ENCODE measurements around the gene NOC4L.

DNA sequence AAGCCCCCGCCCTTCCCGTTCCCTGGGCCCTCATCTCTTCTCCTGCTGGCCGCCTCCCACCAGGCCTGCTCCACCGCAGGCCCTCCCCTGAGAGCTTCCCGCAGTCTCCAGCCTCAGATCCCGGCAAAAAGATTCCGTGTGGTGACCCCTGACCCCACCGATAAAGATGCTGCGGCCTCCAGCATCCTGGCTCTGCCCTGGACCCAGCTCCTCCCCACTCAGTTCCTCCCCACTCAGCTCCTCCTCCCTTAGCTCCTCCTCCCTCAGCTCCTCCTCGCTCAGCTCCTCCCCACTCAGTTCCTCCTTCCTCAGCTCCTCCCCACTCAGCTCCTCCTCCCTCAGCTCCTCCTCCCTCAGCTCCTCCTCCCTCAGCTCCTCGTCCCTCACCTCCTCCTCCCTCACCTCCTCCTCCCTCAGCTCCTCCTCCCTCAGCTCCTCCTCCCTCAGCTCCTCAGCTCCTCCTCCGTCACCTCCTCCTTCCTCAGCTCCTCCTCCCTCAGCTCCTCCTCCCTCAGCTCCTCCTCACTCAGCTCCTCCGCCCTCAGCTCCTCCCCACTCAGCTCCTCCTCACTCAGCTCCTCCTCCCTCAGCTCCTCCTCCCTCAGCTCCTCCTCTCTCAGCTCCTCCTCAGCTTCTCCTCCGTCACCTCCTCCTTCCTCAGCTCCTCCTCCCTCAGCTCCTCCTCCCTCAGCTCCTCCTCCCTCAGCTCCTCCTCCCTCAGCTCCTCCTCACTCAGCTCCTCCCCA is 17.0 kb downstream of the NOC4L start:
- TF ChIP-seq POLR2A (IDR thresholded peaks at IDR 0.05) (no peak), POLR2AphosphoS5 (IDR thresholded peaks at IDR 0.05) (no peak)
- TF ChIP-seq, protein P1, sequence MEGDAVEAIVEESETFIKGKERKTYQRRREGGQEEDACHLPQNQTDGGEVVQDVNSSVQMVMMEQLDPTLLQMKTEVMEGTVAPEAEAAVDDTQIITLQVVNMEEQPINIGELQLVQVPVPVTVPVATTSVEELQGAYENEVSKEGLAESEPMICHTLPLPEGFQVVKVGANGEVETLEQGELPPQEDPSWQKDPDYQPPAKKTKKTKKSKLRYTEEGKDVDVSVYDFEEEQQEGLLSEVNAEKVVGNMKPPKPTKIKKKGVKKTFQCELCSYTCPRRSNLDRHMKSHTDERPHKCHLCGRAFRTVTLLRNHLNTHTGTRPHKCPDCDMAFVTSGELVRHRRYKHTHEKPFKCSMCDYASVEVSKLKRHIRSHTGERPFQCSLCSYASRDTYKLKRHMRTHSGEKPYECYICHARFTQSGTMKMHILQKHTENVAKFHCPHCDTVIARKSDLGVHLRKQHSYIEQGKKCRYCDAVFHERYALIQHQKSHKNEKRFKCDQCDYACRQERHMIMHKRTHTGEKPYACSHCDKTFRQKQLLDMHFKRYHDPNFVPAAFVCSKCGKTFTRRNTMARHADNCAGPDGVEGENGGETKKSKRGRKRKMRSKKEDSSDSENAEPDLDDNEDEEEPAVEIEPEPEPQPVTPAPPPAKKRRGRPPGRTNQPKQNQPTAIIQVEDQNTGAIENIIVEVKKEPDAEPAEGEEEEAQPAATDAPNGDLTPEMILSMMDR (IDR thresholded peaks at IDR 0.05), result no peak
